ENCODE results near the gene ZNF275. TPM values are rescaled to one million over a fixed set of nuclear protein-coding genes. Genes with fewer than 3 reads are reported as not detected.
"Not testable (repeated sequence)": the region's sequence is repeated elsewhere in the genome, so short reads cannot be mapped to it uniquely, and the experiment has no call there.

ZNF275 gene
- 5.2 TPM for total RNA-seq

- Histone ChIP-seq H3K9ac (ENCODE audit: low read depth in 1 of 3, low read length in 3 of 3) (peak within 1 kb of the TSS; percentile 57 to 85 (median 76)), H3K27me3 (ENCODE audit: control insufficient read depth in 3 of 3, insufficient read depth in 3 of 3, low read length in 3 of 3) (no peaks in the 10 kb centered on the region), H3K9me3 (ENCODE audit: control insufficient read depth in 3 of 3, low read length in 3 of 3) (no peaks in the 10 kb centered on the region), H3K4me1 (ENCODE audit: control insufficient read depth in 3 of 3, insufficient read depth in 3 of 3, low read length in 3 of 3) (peaks cover 3 to 8% (median 6%) of the 10 kb centered on the region in 3 donors), H3K27ac (ENCODE audit: low read depth, low read length) (no peak within 1 kb of the TSS), H3K4me3 (ENCODE audit: low read length in 3 of 3) (peak within 1 kb of the TSS; percentile 65 to 82 (median 72)), H3K36me3 (ENCODE audit: control insufficient read depth in 3 of 3, insufficient read depth in 3 of 3, low read length in 3 of 3) (peaks cover 0 to 8% (median 2%) of the 10 kb centered on the region in 3 donors)
Observed at GRCh38 chrX:153333821-153334653, at the start of gene ZNF275. Gene ZNF275 (plus strand): TSS chrX:153334153. CDS start chrX:153336680, 2,527 bp downstream.

DNA sequence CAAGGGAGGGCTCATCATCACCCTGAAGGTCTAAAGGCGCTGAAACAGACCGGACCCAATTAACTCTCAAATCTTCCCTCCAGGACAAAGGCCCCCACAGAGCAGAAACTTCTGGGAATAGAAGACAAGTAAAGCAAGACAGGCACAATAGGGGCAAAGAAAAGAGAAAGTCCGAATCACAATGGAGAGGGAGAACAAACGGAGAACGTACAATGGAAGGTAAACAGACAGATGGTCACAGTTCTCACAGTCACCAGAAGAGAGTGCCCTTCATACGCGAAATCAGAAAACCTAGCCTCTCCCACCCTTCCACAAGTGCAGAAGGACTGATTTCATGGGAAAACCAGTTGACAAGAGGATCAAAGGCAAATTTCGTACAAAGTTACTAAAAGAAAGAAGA is 48.3 kb upstream of the ZNF275 start:
- H3K4me3 ChIP-seq (ENCODE audit: low read length in 3 of 3); H3K27ac ChIP-seq (ENCODE audit: low read depth, low read length); H3K27me3 ChIP-seq (ENCODE audit: control insufficient read depth in 3 of 3, insufficient read depth in 3 of 3, low read length in 3 of 3); H3K9me3 ChIP-seq (ENCODE audit: control insufficient read depth in 3 of 3, low read length in 3 of 3); H3K9ac ChIP-seq (ENCODE audit: low read depth in 1 of 3, low read length in 3 of 3); H3K4me1 ChIP-seq (ENCODE audit: control insufficient read depth in 3 of 3, insufficient read depth in 3 of 3, low read length in 3 of 3); H3K36me3 ChIP-seq (ENCODE audit: control insufficient read depth in 3 of 3, insufficient read depth in 3 of 3, low read length in 3 of 3): not testable (repeated sequence)

DNA sequence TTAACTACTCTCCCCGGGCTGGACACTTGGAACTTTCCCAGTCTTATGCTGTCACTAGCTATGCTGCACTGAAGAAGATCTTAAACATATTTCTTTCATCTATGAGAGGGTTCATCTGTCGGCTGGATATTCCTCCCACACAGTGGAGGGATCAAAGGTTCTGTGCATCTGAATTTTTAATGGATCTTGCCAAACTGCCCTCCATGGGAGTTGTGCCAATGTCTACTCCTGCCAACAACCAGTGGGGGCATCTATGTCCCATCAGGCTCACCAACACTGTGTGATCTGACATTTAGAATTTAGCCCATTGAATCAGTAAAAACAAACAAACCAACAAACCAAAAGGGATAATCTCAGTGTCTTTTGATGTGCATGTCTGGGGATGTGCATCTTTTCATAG is 45.1 kb upstream of the ZNF275 start:
- H3K36me3 ChIP-seq (ENCODE audit: control insufficient read depth in 3 of 3, insufficient read depth in 3 of 3, low read length in 3 of 3): not testable (repeated sequence)

DNA sequence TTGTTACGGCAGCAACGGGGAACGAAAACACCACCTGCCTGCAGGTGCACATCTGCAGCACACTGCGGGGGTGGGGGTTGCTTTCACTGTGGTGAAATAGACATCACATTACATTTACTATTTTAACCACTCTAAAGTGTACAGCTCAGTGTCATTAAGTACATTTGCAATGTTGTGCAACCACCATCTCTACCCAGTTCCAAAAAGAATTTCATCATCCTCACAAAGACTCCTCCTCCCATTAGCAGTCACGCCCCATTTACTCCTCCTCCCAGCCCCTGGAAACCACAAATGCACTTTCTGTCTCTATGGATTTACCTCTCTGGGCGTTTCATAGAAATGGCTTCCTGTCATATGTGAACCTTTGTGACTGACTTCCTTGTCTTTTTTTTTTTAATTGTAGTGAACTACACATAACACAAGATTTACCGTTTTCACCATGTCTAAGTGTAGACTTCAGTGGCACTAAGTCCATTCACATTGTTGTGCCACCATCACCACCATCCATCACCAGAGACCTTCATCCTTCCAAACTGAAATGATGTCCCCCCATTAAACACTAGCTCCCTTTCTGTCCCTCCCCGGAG is 40.4 kb upstream of the ZNF275 start:
- not testable (repeated sequence) for H3K36me3 ChIP-seq (ENCODE audit: control insufficient read depth in 3 of 3, insufficient read depth in 3 of 3, low read length in 3 of 3); H3K4me3 ChIP-seq (ENCODE audit: low read length in 3 of 3); H3K9ac ChIP-seq (ENCODE audit: low read depth in 1 of 3, low read length in 3 of 3); H3K4me1 ChIP-seq (ENCODE audit: control insufficient read depth in 3 of 3, insufficient read depth in 3 of 3, low read length in 3 of 3); H3K27ac ChIP-seq (ENCODE audit: low read depth, low read length); H3K27me3 ChIP-seq (ENCODE audit: control insufficient read depth in 3 of 3, insufficient read depth in 3 of 3, low read length in 3 of 3); H3K9me3 ChIP-seq (ENCODE audit: control insufficient read depth in 3 of 3, low read length in 3 of 3)

More for the DNA sequence above, 45.1 kb upstream of the ZNF275 start:
- H3K9ac ChIP-seq (ENCODE audit: low read depth in 1 of 3, low read length in 3 of 3); H3K9me3 ChIP-seq (ENCODE audit: control insufficient read depth in 3 of 3, low read length in 3 of 3); H3K4me3 ChIP-seq (ENCODE audit: low read length in 3 of 3); H3K27ac ChIP-seq (ENCODE audit: low read depth, low read length); H3K27me3 ChIP-seq (ENCODE audit: control insufficient read depth in 3 of 3, insufficient read depth in 3 of 3, low read length in 3 of 3); H3K4me1 ChIP-seq (ENCODE audit: control insufficient read depth in 3 of 3, insufficient read depth in 3 of 3, low read length in 3 of 3): not testable (repeated sequence)

- Histone ChIP-seq H3K9ac (ENCODE audit: low read depth in 1 of 3, low read length in 3 of 3) (no peak overlapping the region), H3K36me3 (ENCODE audit: control insufficient read depth in 3 of 3, insufficient read depth in 3 of 3, low read length in 3 of 3) (no peaks in the 10 kb centered on the region), H3K9me3 (ENCODE audit: control insufficient read depth in 3 of 3, low read length in 3 of 3) (no peaks in the 10 kb centered on the region), H3K4me1 (ENCODE audit: control insufficient read depth in 3 of 3, insufficient read depth in 3 of 3, low read length in 3 of 3) (no peaks in the 10 kb centered on the region), H3K27ac (ENCODE audit: low read depth, low read length) (no peak overlapping the region), H3K27me3 (ENCODE audit: control insufficient read depth in 3 of 3, insufficient read depth in 3 of 3, low read length in 3 of 3) (no peaks in the 10 kb centered on the region), H3K4me3 (ENCODE audit: low read length in 3 of 3) (no peak overlapping the region)
Observed at GRCh38 chrX:153297376-153297775, 36.6 kb upstream of the ZNF275 start.

DNA sequence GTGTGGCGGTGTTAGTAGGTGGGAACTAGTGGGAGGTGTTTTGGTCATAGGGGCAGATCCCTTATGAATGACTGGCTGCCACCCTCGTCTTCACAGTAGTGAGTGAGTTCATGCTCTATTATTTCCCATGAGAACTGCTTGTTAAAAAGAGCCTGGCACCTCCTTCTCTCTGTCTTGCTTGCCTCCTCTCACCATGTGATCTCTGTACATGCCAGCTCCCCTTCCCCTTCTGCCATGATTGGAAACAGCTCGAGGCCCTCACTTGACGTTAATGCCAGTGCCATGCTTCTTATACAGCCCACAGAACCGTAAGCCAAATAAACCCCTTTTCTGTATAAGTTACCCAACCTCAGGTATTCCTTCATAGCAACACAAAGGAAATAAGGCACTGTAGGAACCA is 34.1 kb upstream of the ZNF275 start:
- H3K27ac ChIP-seq (ENCODE audit: low read depth, low read length): no peak overlapping the region
- no peaks in the 10 kb centered on the region for H3K9me3 ChIP-seq (ENCODE audit: control insufficient read depth in 3 of 3, low read length in 3 of 3)
- no peaks in the 10 kb centered on the region for H3K36me3 ChIP-seq (ENCODE audit: control insufficient read depth in 3 of 3, insufficient read depth in 3 of 3, low read length in 3 of 3)
- H3K9ac ChIP-seq (ENCODE audit: low read depth in 1 of 3, low read length in 3 of 3): no peak overlapping the region
- H3K4me1 ChIP-seq (ENCODE audit: control insufficient read depth in 3 of 3, insufficient read depth in 3 of 3, low read length in 3 of 3): no peaks in the 10 kb centered on the region
- no peak overlapping the region for H3K4me3 ChIP-seq (ENCODE audit: low read length in 3 of 3)
- H3K27me3 ChIP-seq (ENCODE audit: control insufficient read depth in 3 of 3, insufficient read depth in 3 of 3, low read length in 3 of 3): no peaks in the 10 kb centered on the region

DNA sequence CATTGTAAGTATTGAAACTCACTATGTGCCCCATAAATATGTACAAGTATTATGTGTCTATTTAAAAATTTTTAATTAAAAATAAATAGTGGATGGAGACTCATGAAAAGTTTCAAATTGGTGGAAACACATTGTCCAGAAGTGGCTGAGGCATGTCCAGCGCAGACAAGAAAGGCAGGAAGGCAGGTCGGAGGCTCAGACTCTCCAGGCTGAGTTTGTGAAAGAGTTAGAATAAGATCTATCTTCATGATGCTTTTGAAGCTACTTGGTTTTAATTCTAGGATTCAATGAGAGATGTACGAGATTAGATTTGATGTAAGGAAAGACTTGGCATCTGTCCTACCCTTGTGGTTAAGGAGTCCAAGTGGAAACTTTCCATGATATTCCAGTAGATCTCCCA is 32.2 kb upstream of the ZNF275 start:
- H3K9ac ChIP-seq (ENCODE audit: low read depth in 1 of 3, low read length in 3 of 3): no peak overlapping the region
- no peaks in the 10 kb centered on the region for H3K36me3 ChIP-seq (ENCODE audit: control insufficient read depth in 3 of 3, insufficient read depth in 3 of 3, low read length in 3 of 3)
- H3K27me3 ChIP-seq (ENCODE audit: control insufficient read depth in 3 of 3, insufficient read depth in 3 of 3, low read length in 3 of 3): no peaks in the 10 kb centered on the region
- no peaks in the 10 kb centered on the region for H3K9me3 ChIP-seq (ENCODE audit: control insufficient read depth in 3 of 3, low read length in 3 of 3)
- H3K27ac ChIP-seq (ENCODE audit: low read depth, low read length): no peak overlapping the region
- no peak overlapping the region for H3K4me3 ChIP-seq (ENCODE audit: low read length in 3 of 3)
- H3K4me1 ChIP-seq (ENCODE audit: control insufficient read depth in 3 of 3, insufficient read depth in 3 of 3, low read length in 3 of 3): no peaks in the 10 kb centered on the region

GRCh38 chrX:153302796-153303195 is 31.2 kb upstream of the ZNF275 start:
- Histone ChIP-seq H3K9ac (ENCODE audit: low read depth in 1 of 3, low read length in 3 of 3) (no peak overlapping the region), H3K27ac (ENCODE audit: low read depth, low read length) (no peak overlapping the region), H3K36me3 (ENCODE audit: control insufficient read depth in 3 of 3, insufficient read depth in 3 of 3, low read length in 3 of 3) (no peaks in the 10 kb centered on the region), H3K4me3 (ENCODE audit: low read length in 3 of 3) (no peak overlapping the region), H3K9me3 (ENCODE audit: control insufficient read depth in 3 of 3, low read length in 3 of 3) (no peaks in the 10 kb centered on the region), H3K4me1 (ENCODE audit: control insufficient read depth in 3 of 3, insufficient read depth in 3 of 3, low read length in 3 of 3) (no peaks in the 10 kb centered on the region), H3K27me3 (ENCODE audit: control insufficient read depth in 3 of 3, insufficient read depth in 3 of 3, low read length in 3 of 3) (no peaks in the 10 kb centered on the region)

DNA sequence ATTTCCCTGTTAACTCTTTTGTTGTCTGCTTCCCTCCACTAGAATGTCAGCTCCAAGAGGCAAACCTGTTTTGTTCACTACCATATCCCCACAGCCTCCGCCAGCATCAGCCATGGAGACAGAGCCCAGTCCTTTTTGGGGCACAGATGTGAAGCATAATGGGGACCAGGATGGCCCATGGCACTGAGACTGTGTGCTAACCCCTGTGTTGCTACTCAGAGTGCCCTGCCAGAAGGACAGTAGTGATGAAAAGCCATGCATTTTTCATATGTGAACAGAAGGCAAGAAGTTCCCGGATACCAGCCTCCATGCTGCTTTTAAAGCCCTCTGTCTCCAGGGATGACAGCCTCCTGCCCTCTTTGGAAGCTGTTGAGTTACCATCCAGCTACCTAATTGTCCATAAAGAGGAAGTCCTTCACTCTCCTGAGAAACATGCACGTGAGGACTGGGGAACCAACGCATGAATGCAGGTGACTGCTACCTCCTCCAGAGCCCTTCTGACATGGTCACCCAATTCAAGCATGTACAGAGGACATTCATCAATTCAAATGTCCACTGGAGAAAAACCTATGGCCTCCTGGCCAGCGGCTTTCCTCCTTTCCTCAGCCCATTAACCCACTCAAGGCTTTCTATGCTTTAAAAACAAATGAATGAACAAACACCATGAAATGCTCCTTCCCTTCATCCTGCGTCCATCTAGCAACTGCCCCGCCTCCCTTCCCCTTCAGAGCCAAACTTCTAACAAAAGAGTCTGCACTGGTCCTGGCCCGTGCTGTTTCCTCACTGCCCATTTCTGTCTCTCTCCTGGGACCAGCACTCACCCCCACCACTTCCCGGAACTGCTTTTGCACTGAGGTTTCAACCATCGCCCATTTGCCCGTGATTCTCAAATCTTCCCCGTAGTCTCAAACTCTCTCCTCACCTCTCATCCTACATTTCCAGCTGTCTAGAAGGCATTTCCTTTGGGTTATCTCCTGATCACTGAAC is 30.4 kb upstream of the ZNF275 start:
- Histone ChIP-seq H3K9ac (ENCODE audit: low read depth in 1 of 3, low read length in 3 of 3) (no peak overlapping the region), H3K4me1 (ENCODE audit: control insufficient read depth in 3 of 3, insufficient read depth in 3 of 3, low read length in 3 of 3) (no peaks in the 10 kb centered on the region), H3K9me3 (ENCODE audit: control insufficient read depth in 3 of 3, low read length in 3 of 3) (no peaks in the 10 kb centered on the region), H3K27ac (ENCODE audit: low read depth, low read length) (no peak overlapping the region), H3K36me3 (ENCODE audit: control insufficient read depth in 3 of 3, insufficient read depth in 3 of 3, low read length in 3 of 3) (no peaks in the 10 kb centered on the region), H3K4me3 (ENCODE audit: low read length in 3 of 3) (no peak overlapping the region), H3K27me3 (ENCODE audit: control insufficient read depth in 3 of 3, insufficient read depth in 3 of 3, low read length in 3 of 3) (no peaks in the 10 kb centered on the region)
